Kidney (tissue), 14 donors: ENCODE measurements around the gene MROH2A. TPM values are rescaled to one million over a fixed set of nuclear protein-coding genes. Genes with fewer than 3 reads are reported as not detected.

Experiments
- DNase-seq, 5 donors: peaks; one replicate each; pipeline ENCODE4 v3.0.0-alpha.2; 2013 to 2020
- FAIRE-seq: peaks from 2 replicates; lab custom pipeline; 2012; peaks lifted over from hg19 to GRCh38; lab: Jason Lieb, UNC
- H3K27ac ChIP-seq, 2 donors: one replicate each; pipeline ENCODE4 v1.7.0; 2013; ENCODE audit warnings: low read depth in 2 of 2, low read length in 2 of 2, inconsistent platforms in 1 of 2
- H3K27me3 ChIP-seq: one replicate; pipeline ENCODE4 v1.7.1; 2013; ENCODE audit warnings: low read length, inconsistent platforms; ENCODE audit not compliant: control insufficient read depth, insufficient read depth
- H3K36me3 ChIP-seq, 3 donors: one replicate each; pipeline versions ENCODE4 v1.7.0 to v1.7.1; 2013; ENCODE audit warnings: low read length in 3 of 3, control low read depth in 1 of 3, inconsistent platforms in 1 of 3; ENCODE audit not compliant: insufficient read depth in 3 of 3, control insufficient read depth in 2 of 3
- H3K4me1 ChIP-seq, 3 donors: one replicate each; pipeline versions ENCODE4 v1.7.0 to v1.7.1; 2013; ENCODE audit warnings: low read length in 3 of 3, inconsistent platforms in 1 of 3, low read depth in 1 of 3; ENCODE audit not compliant: control insufficient read depth in 2 of 3, insufficient read depth in 2 of 3
- H3K4me3 ChIP-seq, 3 donors: one replicate each; pipeline versions ENCODE4 v1.7.0 to v1.8.1; 2013; ENCODE audit warnings: low read length in 3 of 3, control low read depth in 1 of 3, inconsistent platforms in 1 of 3
- H3K9ac ChIP-seq, 3 donors: one replicate each; pipeline versions ENCODE4 v1.7.0 to v1.7.1; 2013; ENCODE audit warnings: low read length in 3 of 3, control low read depth in 1 of 3, inconsistent platforms in 1 of 3
- H3K9me3 ChIP-seq, 3 donors: one replicate each; pipeline versions ENCODE4 v1.7.0 to v1.7.1; 2013; ENCODE audit warnings: low read length in 3 of 3, control low read depth in 1 of 3, inconsistent platforms in 1 of 3; ENCODE audit not compliant: control insufficient read depth in 2 of 3, insufficient read depth in 1 of 3
- intact Hi-C: fragments of 100-400 bp; cut with DNase I; formaldehyde crosslinking; loops from one replicate; pipeline ENCODE4 v1.11.1; 2022
- polyA plus RNA-seq: library from polyadenylated mRNA; stranded (reverse); fragments of 350-450 nt; fragmentation: Illumina TruSeq; extraction: RNeasy Lipid Tissue Mini Kit (QIAGEN cat#74804); gene quantifications from one replicate; pipeline ENCODE4 v1.2.3, GENCODE V29; 2014; ENCODE audit warnings: low read depth, low replicate concordance; ENCODE audit not compliant: insufficient read depth
- total RNA-seq: library from RNA; stranded (reverse); fragmentation: NEBNext Ultra II Directional; extraction: Animal tissue kit (Norgen Biotek cat#: 25700); gene quantifications from one replicate; pipeline ENCODE4 v1.2.1, GENCODE V29; 2021
- TF ChIP-seq, protein P1 (sequence below): IDR thresholded peaks from 3 replicates; pipeline ENCODE4 v1.5.1; 2012; ENCODE audit warnings: mild to moderate bottlenecking, moderate library complexity, borderline replicate concordance; ENCODE audit not compliant: insufficient read depth; ENCODE audit errors: extremely low read depth
- donor health status: control.
- donor health status: control.
- donor health status: control.
- donor health status: control.
- donor health status: control.
- donor health status: DM: yes; HTN: yes; CAD: no.
- donor health status: Normal renal cell carcinoma (clear cell type).

The MROH2A gene
- total and polyA plus RNA-seq, 2 donors from 2014 or later, result 1.8 TPM; not detected in 1

DNA sequence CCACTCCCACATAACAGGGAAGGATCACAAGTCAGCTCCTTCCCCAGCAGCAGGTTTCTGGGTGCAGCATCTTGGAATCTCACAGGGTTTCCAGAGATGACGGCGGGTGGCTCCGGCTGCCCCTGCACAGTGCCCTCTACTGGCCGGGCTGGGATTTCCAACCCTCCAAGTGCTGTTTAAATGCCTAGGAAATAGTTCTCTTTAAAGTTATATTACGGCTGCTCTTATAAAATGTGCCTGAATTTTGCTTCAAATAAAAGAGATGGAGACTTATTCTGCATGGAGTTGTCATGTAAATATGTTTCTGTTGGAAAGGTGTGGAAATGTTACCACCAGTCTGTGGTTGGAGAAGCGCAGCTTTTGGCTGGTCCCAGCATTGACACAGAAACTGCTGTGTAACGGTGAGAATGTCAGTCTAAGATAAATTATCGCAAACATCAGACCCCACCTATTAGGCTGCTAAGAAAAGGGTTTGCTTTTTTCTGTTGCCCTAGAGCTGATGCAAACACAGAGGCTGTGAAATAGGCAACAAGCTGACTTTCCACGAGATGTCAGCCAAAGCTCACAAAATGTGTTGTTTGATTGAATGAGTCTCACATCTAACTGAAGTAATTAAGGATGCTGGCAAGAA is 79.5 kb downstream of the MROH2A start:
- H3K9ac ChIP-seq, result no peak overlapping the region
- no peak overlapping the region for H3K27ac ChIP-seq
- TF ChIP-seq, protein P1, sequence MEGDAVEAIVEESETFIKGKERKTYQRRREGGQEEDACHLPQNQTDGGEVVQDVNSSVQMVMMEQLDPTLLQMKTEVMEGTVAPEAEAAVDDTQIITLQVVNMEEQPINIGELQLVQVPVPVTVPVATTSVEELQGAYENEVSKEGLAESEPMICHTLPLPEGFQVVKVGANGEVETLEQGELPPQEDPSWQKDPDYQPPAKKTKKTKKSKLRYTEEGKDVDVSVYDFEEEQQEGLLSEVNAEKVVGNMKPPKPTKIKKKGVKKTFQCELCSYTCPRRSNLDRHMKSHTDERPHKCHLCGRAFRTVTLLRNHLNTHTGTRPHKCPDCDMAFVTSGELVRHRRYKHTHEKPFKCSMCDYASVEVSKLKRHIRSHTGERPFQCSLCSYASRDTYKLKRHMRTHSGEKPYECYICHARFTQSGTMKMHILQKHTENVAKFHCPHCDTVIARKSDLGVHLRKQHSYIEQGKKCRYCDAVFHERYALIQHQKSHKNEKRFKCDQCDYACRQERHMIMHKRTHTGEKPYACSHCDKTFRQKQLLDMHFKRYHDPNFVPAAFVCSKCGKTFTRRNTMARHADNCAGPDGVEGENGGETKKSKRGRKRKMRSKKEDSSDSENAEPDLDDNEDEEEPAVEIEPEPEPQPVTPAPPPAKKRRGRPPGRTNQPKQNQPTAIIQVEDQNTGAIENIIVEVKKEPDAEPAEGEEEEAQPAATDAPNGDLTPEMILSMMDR, result peak; percentile 42
- no peak for DNase-seq
- no peaks in the 10 kb centered on the region for H3K9me3 ChIP-seq
- H3K27me3 ChIP-seq, result no peaks in the 10 kb centered on the region
- no peak for FAIRE-seq
- H3K36me3 ChIP-seq, result no peaks in the 10 kb centered on the region
- H3K4me1 ChIP-seq, result no peaks in the 10 kb centered on the region
- H3K4me3 ChIP-seq, result no peak overlapping the region
- intact Hi-C loops, result no loop called here

DNA sequence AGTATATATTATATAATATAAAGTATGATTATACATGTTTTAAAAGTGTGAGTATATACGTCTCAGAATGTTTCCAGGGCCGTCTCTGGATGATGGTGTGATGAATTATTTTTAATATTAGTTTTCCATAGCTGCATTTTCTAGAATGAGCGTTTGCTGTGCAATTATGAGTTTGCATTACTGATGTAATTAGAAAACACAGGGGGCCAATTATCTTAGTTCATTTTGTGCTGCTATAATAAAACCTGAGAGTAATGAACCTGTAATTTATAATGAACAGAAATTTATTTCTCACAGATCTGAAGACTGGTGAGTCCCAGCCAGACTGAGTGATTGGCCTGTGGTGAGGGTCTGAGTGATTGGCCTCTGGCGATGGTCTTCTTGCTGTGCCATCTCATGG is 80.2 kb downstream of the MROH2A start:
- Histone ChIP-seq H3K36me3 (no peaks in the 10 kb centered on the region), H3K9ac (no peak overlapping the region), H3K4me1 (no peaks in the 10 kb centered on the region), H3K4me3 (no peak overlapping the region), H3K9me3 (no peaks in the 10 kb centered on the region), H3K27me3 (no peaks in the 10 kb centered on the region), H3K27ac (no peak overlapping the region)
- FAIRE-seq (no peak), DNase-seq (no peak)
- intact Hi-C loops, result no loop called here
- TF ChIP-seq, protein P1, result no peak

DNA sequence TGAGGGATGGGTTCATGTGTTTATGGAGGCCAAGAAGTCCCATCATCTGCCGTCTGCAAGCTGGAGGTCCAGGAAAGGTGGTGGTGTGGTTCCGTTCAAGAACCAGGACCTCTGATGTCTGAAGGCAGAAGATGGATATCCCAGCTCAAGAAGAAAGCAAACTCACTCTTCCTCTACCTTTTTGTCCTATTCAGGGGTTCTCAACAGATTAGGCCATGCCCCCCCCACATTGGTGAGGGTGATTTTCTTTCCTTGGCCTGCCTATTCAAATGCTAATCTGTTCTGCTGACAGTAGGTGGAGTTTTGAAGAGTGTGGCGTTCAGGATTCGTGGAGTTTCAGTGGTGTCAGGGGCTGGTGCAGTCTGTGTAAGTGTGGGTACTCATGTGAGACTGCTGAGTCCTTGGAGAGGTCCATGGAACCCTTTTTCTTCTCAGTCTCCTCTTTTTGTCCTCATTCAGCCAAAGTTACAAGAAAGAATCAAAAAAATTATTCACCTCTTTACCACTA is 84.2 kb downstream of the MROH2A start:
- no peaks in the 10 kb centered on the region for H3K9me3 ChIP-seq
- H3K27me3 ChIP-seq, result no peaks in the 10 kb centered on the region
- H3K4me3 ChIP-seq, result no peak overlapping the region
- H3K9ac ChIP-seq, result no peak overlapping the region
- H3K4me1 ChIP-seq, result no peaks in the 10 kb centered on the region
- FAIRE-seq, result no peak
- no peaks in the 10 kb centered on the region for H3K36me3 ChIP-seq
- TF ChIP-seq, protein P1, result no peak
- DNase-seq, result no peak
- intact Hi-C loops, result no loop called here
- H3K27ac ChIP-seq, result no peak overlapping the region
